Kidney (tissue), 14 donors: ENCODE results near the gene IRF4. TPM values are rescaled to one million over a fixed set of nuclear protein-coding genes. Genes with fewer than 3 reads are reported as not detected.

ENCODE experiments used
- DNase-seq, 5 donors: peaks; one replicate each; pipeline ENCODE4 v3.0.0-alpha.2; 2013 to 2020
- FAIRE-seq: peaks from 2 replicates; lab custom pipeline; 2012; peaks lifted over from hg19 to GRCh38; lab: Jason Lieb, UNC
- H3K27ac ChIP-seq, 2 donors: one replicate each; pipeline ENCODE4 v1.7.0; 2013; ENCODE audit warnings: low read depth in 2 of 2, low read length in 2 of 2, inconsistent platforms in 1 of 2
- H3K27me3 ChIP-seq: one replicate; pipeline ENCODE4 v1.7.1; 2013; ENCODE audit warnings: low read length, inconsistent platforms; ENCODE audit not compliant: control insufficient read depth, insufficient read depth
- H3K36me3 ChIP-seq, 3 donors: one replicate each; pipeline versions ENCODE4 v1.7.0 to v1.7.1; 2013; ENCODE audit warnings: low read length in 3 of 3, control low read depth in 1 of 3, inconsistent platforms in 1 of 3; ENCODE audit not compliant: insufficient read depth in 3 of 3, control insufficient read depth in 2 of 3
- H3K4me1 ChIP-seq, 3 donors: one replicate each; pipeline versions ENCODE4 v1.7.0 to v1.7.1; 2013; ENCODE audit warnings: low read length in 3 of 3, inconsistent platforms in 1 of 3, low read depth in 1 of 3; ENCODE audit not compliant: control insufficient read depth in 2 of 3, insufficient read depth in 2 of 3
- H3K4me3 ChIP-seq, 3 donors: one replicate each; pipeline versions ENCODE4 v1.7.0 to v1.8.1; 2013; ENCODE audit warnings: low read length in 3 of 3, control low read depth in 1 of 3, inconsistent platforms in 1 of 3
- H3K9ac ChIP-seq, 3 donors: one replicate each; pipeline versions ENCODE4 v1.7.0 to v1.7.1; 2013; ENCODE audit warnings: low read length in 3 of 3, control low read depth in 1 of 3, inconsistent platforms in 1 of 3
- H3K9me3 ChIP-seq, 3 donors: one replicate each; pipeline versions ENCODE4 v1.7.0 to v1.7.1; 2013; ENCODE audit warnings: low read length in 3 of 3, control low read depth in 1 of 3, inconsistent platforms in 1 of 3; ENCODE audit not compliant: control insufficient read depth in 2 of 3, insufficient read depth in 1 of 3
- intact Hi-C: fragments of 100-400 bp; cut with DNase I; formaldehyde crosslinking; loops from one replicate; pipeline ENCODE4 v1.11.1; 2022
- polyA plus RNA-seq: library from polyadenylated mRNA; stranded (reverse); fragments of 350-450 nt; fragmentation: Illumina TruSeq; extraction: RNeasy Lipid Tissue Mini Kit (QIAGEN cat#74804); gene quantifications from one replicate; pipeline ENCODE4 v1.2.3, GENCODE V29; 2014; ENCODE audit warnings: low read depth, low replicate concordance; ENCODE audit not compliant: insufficient read depth
- total RNA-seq: library from RNA; stranded (reverse); fragmentation: NEBNext Ultra II Directional; extraction: Animal tissue kit (Norgen Biotek cat#: 25700); gene quantifications from one replicate; pipeline ENCODE4 v1.2.1, GENCODE V29; 2021
- TF ChIP-seq, protein P1 (sequence below): IDR thresholded peaks from 3 replicates; pipeline ENCODE4 v1.5.1; 2012; ENCODE audit warnings: mild to moderate bottlenecking, moderate library complexity, borderline replicate concordance; ENCODE audit not compliant: insufficient read depth; ENCODE audit errors: extremely low read depth
- donor health status: control.
- donor health status: control.
- donor health status: control.
- donor health status: control.
- donor health status: control.
- donor health status: DM: yes; HTN: yes; CAD: no.
- donor health status: Normal renal cell carcinoma (clear cell type).

The IRF4 gene
- total and polyA plus RNA-seq, 2 donors from 2014 or later = 23.7 TPM; not detected in 1

GRCh38 chr6:453152-453551, 61.6 kb downstream of the IRF4 start:
- peak in 1 of 5 donors; percentile 51 for DNase-seq
- no peaks in the 10 kb centered on the region for H3K36me3 ChIP-seq
- no peaks in the 10 kb centered on the region for H3K4me1 ChIP-seq
- no peak overlapping the region for H3K9ac ChIP-seq
- FAIRE-seq = no peak
- no peaks in the 10 kb centered on the region for H3K9me3 ChIP-seq
- intact Hi-C loops = no loop called here
- H3K27me3 ChIP-seq = no peaks in the 10 kb centered on the region
- H3K4me3 ChIP-seq = no peak overlapping the region
- TF ChIP-seq, protein P1, sequence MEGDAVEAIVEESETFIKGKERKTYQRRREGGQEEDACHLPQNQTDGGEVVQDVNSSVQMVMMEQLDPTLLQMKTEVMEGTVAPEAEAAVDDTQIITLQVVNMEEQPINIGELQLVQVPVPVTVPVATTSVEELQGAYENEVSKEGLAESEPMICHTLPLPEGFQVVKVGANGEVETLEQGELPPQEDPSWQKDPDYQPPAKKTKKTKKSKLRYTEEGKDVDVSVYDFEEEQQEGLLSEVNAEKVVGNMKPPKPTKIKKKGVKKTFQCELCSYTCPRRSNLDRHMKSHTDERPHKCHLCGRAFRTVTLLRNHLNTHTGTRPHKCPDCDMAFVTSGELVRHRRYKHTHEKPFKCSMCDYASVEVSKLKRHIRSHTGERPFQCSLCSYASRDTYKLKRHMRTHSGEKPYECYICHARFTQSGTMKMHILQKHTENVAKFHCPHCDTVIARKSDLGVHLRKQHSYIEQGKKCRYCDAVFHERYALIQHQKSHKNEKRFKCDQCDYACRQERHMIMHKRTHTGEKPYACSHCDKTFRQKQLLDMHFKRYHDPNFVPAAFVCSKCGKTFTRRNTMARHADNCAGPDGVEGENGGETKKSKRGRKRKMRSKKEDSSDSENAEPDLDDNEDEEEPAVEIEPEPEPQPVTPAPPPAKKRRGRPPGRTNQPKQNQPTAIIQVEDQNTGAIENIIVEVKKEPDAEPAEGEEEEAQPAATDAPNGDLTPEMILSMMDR = no peak
- no peak overlapping the region for H3K27ac ChIP-seq

DNA sequence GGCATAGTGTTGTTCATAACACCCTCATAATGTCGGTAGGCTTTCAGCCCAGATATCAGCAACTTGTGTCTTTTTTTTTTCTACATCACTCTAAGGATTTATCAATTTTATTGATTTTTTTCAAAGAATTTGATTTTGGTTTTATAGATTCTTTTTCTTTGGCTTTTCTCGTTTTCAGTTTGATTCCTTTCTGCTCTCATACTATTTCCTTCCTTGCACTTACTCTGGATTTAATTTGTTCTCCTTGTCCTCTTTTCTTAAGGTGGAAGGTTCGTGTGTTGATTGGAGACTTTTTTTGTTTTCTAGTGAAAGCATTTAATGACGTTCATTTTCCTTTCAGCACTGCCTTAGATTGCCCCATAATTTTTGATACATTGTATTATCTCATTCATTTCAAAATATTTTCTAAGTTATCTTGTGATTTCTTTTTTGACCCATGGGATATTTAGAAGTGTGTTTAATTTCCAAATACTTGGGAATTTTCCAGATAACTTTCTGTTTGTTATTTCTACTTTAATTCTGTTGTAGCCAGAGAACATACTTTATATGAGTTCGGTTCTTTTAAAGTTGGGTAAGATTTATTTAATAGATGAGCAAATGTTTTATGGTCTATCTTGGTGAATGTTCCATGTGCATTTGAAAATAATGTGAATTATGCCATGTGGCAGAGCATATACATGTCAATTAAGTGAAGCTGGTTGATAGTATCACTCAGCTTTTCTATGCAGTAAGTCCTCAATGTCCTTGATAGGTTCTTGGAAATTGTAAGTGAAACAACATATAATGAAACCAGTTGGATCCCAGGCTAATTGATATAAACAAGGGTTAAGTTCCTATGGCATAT, 62.8 kb downstream of the IRF4 start:
- no peak overlapping the region for H3K9ac ChIP-seq
- no peaks in the 10 kb centered on the region for H3K27me3 ChIP-seq
- no peak for DNase-seq
- no peaks in the 10 kb centered on the region for H3K9me3 ChIP-seq
- H3K27ac ChIP-seq = no peak overlapping the region
- no peak for FAIRE-seq
- intact Hi-C loops = no loop called here
- H3K36me3 ChIP-seq = no peaks in the 10 kb centered on the region
- no peaks in the 10 kb centered on the region for H3K4me1 ChIP-seq
- TF ChIP-seq, protein P1 = no peak
- no peak overlapping the region for H3K4me3 ChIP-seq

DNA sequence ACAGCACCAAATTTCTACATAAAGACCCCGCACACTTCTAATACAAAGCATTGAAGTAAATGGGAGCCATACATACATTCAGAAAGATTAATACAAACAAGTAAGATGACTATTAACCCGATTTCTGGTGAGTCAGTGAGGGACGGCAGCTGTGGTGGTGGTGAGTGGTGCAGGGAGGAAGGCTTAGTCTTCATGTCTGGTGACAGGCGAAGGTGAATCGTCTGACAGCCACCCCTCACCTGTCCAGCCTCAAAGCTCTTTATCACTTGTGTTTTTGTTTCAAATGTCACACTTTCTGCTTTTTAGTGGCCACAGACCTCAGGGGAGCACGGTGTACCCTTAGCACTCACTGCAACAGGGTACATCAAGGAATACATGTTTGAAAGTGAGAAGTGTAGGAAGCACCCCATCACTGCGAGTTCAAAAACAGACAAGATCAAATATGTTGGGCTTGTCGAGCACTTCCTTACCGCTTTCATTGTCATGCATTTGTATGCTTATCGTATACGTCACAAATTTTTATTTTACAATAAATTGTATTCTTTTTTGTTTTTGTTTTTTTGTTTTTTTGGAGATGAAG, 63.5 kb downstream of the IRF4 start:
- Histone ChIP-seq H3K36me3 (no peaks in the 10 kb centered on the region), H3K4me3 (no peak overlapping the region), H3K4me1 (no peaks in the 10 kb centered on the region), H3K27me3 (no peaks in the 10 kb centered on the region), H3K9me3 (no peaks in the 10 kb centered on the region), H3K27ac (no peak overlapping the region), H3K9ac (no peak overlapping the region)
- TF ChIP-seq, protein P1 = no peak
- DNase-seq = no peak
- intact Hi-C loops = no loop called here
- no peak for FAIRE-seq
